Smooth muscle cell (in vitro differentiated cells): Measurements from ENCODE around the gene NIF3L1. TPM values are rescaled to one million over a fixed set of nuclear protein-coding genes. Genes with fewer than 3 reads are reported as not detected.
A peak's percentile ranks its signal among the peaks of the same experiment; 100 is the strongest.

Source experiments
- DNase-seq: peaks from one replicate; lab custom pipeline; 2025; ENCODE audit not compliant: unreplicated experiment; lab: John Stamatoyannopoulos, UW
- H2AFZ ChIP-seq: fragments of 200-600 bp; sonication (generic); 2 replicates; pipeline ENCODE4 v1.6.0; 2016; ENCODE audit warnings: antibody characterized with exemption, low read depth, mild to moderate bottlenecking
- H3F3A ChIP-seq: fragments of 200-600 bp; sonication (generic); 2 replicates; pipeline ENCODE4 v1.6.0; 2017; ENCODE audit warnings: antibody characterized with exemption, low read depth
- H3K27ac ChIP-seq: fragments of 200-600 bp; sonication (generic); 2 replicates; pipeline ENCODE4 v1.5.1; 2016; ENCODE audit warnings: low read depth, mild to moderate bottlenecking
- H3K27me3 ChIP-seq: fragments of 200-600 bp; sonication (generic); 2 replicates; pipeline ENCODE4 v1.6.1; 2016; ENCODE audit warnings: low read depth, mild to moderate bottlenecking
- H3K36me3 ChIP-seq: fragments of 200-600 bp; sonication (generic); 2 replicates; pipeline ENCODE4 v1.5.1; 2016; ENCODE audit warnings: low read depth
- H3K4me1 ChIP-seq: fragments of 200-600 bp; sonication (generic); 2 replicates; pipeline ENCODE4 v1.5.1; 2016; ENCODE audit warnings: low read depth
- H3K4me2 ChIP-seq: fragments of 200-600 bp; sonication (generic); 2 replicates; pipeline ENCODE4 v1.6.0; 2016; ENCODE audit warnings: mild to moderate bottlenecking
- H3K4me3 ChIP-seq: fragments of 200-600 bp; sonication (generic); 2 replicates; pipeline ENCODE4 v1.5.1; 2016; ENCODE audit warnings: mild to moderate bottlenecking
- H3K79me2 ChIP-seq: fragments of 200-600 bp; sonication (generic); 2 replicates; pipeline ENCODE4 v1.6.0; 2016; ENCODE audit warnings: low read depth, mild to moderate bottlenecking
- H3K9ac ChIP-seq: fragments of 200-600 bp; sonication (generic); 2 replicates; pipeline ENCODE4 v1.6.0; 2016; ENCODE audit warnings: low read depth
- H3K9me3 ChIP-seq: fragments of 200-600 bp; sonication (generic); replicated peaks from 2 replicates; pipeline ENCODE4 v1.5.1; 2016; ENCODE audit warnings: low read depth
- H4K20me1 ChIP-seq: fragments of 200-600 bp; sonication (generic); 2 replicates; pipeline ENCODE4 v1.6.0; 2016; ENCODE audit warnings: low read depth
- WGBS: methylation state at CpG from one replicate; pipeline ENCODE4 v1.1.7; 2016; ENCODE audit warnings: low lambda C conversion rate; 5-methylcytosine and 5-hydroxymethylcytosine counted together
- polyA plus RNA-seq: library from polyadenylated mRNA; unstranded; fragments of >200 nt; fragmentation: Nextera tagmentation; extraction: Ambion mirVana; gene quantifications from 2 replicates; pipeline ENCODE4 v1.2.1, GENCODE V29; 2016
- total RNA-seq: library from RNA; depleted of rRNA; stranded (reverse); fragments of >200 nt; gene quantifications from 2 replicates; pipeline ENCODE4 v1.2.3, GENCODE V29; 2014
- TF ChIP-seq, protein P1 (sequence below): fragments of 200-600 bp; sonication (generic); IDR thresholded peaks from 2 replicates; pipeline ENCODE4 v1.5.1; 2017; ENCODE audit warnings: borderline replicate concordance, mild to moderate bottlenecking, antibody characterized with exemption; ENCODE audit not compliant: insufficient read depth, poor library complexity, severe bottlenecking

The NIF3L1 gene
- total and polyA plus RNA-seq, 2 experiments from 2014 or later = 22.3 to 39.7 TPM

DNA sequence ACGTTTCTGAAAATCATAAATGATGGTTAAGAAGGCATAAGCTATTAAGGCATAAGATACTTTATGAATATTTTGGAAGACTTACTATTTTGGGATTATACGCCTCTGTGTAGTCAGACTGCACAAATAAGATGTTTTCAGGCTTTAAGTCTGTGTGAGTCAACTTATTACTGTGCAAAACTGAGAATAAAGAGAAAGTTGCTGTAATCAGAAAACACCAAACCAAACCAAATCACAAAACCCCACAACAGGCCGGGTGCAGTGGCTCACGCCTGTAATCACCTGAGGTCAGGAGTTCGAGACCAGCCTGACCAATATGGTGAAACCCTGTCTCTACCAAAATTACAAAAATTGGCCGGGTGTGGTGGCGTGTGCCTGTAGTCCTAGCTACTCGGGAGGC, 32.4 kb upstream of the NIF3L1 start:
- Histone ChIP-seq H3K79me2 (peaks cover 61% of the 10 kb centered on the region), H4K20me1 (peaks cover 100% of the 10 kb centered on the region), H3K9ac (no peak overlapping the region), H3K9me3 (no peaks in the 10 kb centered on the region), H3F3A (peaks cover 63% of the 10 kb centered on the region), H3K27me3 (no peaks in the 10 kb centered on the region), H3K4me1 (peaks cover 21% of the 10 kb centered on the region), H3K4me2 (no peak overlapping the region), H3K27ac (no peak overlapping the region), H3K36me3 (peaks cover 66% of the 10 kb centered on the region), H3K4me3 (no peak overlapping the region), H2AFZ (no peak overlapping the region)
- no peak for DNase-seq
- 96% methylated on average over 8 of the region's 8 CpGs for WGBS
- TF ChIP-seq, protein P1, sequence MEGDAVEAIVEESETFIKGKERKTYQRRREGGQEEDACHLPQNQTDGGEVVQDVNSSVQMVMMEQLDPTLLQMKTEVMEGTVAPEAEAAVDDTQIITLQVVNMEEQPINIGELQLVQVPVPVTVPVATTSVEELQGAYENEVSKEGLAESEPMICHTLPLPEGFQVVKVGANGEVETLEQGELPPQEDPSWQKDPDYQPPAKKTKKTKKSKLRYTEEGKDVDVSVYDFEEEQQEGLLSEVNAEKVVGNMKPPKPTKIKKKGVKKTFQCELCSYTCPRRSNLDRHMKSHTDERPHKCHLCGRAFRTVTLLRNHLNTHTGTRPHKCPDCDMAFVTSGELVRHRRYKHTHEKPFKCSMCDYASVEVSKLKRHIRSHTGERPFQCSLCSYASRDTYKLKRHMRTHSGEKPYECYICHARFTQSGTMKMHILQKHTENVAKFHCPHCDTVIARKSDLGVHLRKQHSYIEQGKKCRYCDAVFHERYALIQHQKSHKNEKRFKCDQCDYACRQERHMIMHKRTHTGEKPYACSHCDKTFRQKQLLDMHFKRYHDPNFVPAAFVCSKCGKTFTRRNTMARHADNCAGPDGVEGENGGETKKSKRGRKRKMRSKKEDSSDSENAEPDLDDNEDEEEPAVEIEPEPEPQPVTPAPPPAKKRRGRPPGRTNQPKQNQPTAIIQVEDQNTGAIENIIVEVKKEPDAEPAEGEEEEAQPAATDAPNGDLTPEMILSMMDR = no peak

DNA sequence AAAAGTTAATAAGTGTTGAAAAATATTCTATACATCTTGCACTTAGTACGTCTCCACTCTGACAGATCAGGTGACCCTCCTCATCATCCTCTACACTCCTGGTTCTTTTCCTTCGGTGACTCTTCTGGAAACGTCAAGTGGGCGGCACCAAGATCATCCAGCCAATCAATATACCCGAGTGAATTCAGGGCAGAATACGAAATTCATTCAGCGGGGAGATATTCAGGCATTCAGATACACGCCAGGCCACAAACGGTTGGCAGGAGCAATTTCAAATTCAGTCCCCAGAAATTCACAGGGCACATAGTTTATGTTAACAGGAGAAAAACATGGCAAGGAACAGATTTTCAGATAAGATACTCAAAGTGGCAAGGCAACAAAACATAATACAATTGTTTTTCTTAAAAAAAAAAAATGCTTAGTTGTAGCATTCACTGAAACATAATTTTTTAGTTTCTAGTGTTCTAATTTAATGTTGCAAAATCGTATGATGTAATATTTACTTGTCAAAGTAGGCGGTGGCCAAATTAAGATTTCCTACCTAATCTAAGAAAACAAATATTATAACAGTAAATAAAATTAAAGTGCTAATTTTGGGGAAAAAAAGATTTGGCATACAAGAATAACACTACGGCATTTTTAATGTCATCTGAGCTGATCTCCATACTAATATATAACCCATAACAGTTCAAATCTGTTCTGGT, 28.9 kb upstream of the NIF3L1 start:
- 91% methylated on average over 12 of the region's 12 CpGs for WGBS
- H2AFZ ChIP-seq = no peak overlapping the region
- H4K20me1 ChIP-seq = peaks cover 85% of the 10 kb centered on the region
- TF ChIP-seq, protein P1 = no peak
- H3K27ac ChIP-seq = peak overlapping the region; percentile 100
- H3K36me3 ChIP-seq = peaks cover 42% of the 10 kb centered on the region
- H3K9me3 ChIP-seq = no peaks in the 10 kb centered on the region
- H3F3A ChIP-seq = peaks cover 37% of the 10 kb centered on the region
- H3K4me3 ChIP-seq = peak overlapping the region; percentile 99
- H3K27me3 ChIP-seq = no peaks in the 10 kb centered on the region
- peaks cover 83% of the 10 kb centered on the region for H3K79me2 ChIP-seq
- peak overlapping the region; percentile 90 for H3K4me2 ChIP-seq
- DNase-seq = no peak
- H3K9ac ChIP-seq = no peak overlapping the region
- peaks cover 30% of the 10 kb centered on the region for H3K4me1 ChIP-seq

DNA sequence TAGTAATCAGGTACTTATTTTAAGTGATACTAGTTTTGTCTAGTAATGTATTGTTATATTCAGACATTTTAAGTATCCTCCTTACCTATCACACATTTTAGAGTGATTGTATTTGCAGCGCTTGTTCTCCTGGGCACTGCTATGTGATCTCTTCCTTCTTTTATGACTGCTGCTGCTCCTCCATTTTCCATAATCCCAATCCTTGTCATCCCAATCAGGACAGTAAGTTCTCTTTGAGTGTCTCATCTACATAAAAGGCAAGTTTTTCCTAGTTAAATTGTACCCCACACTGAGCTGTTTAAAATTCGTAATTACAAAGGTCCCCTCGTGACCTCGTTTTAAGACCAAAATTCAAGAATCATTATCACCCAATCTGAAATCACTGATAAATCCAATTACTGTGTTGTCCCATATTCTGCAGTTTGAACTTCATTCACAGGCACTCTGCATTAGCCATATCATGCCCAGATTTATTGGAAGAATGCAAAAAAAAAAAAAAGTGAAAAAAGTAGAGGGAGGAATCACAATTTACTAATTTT, 27.5 kb upstream of the NIF3L1 start:
- Histone ChIP-seq H3K4me1 (peaks cover 30% of the 10 kb centered on the region), H3K4me3 (peak overlapping the region; percentile 99), H3K9me3 (no peaks in the 10 kb centered on the region), H3K27ac (peak overlapping the region; percentile 100), H4K20me1 (peaks cover 70% of the 10 kb centered on the region), H3K79me2 (peaks cover 76% of the 10 kb centered on the region), H3F3A (peaks cover 26% of the 10 kb centered on the region), H3K4me2 (peak overlapping the region; percentile 90), H3K36me3 (peaks cover 35% of the 10 kb centered on the region), H3K27me3 (no peaks in the 10 kb centered on the region), H2AFZ (no peak overlapping the region), H3K9ac (peak overlapping the region; percentile 100)
- TF ChIP-seq, protein P1 = no peak
- WGBS = 49% methylated on average over 4 of the region's 4 CpGs
- DNase-seq = no peak

DNA sequence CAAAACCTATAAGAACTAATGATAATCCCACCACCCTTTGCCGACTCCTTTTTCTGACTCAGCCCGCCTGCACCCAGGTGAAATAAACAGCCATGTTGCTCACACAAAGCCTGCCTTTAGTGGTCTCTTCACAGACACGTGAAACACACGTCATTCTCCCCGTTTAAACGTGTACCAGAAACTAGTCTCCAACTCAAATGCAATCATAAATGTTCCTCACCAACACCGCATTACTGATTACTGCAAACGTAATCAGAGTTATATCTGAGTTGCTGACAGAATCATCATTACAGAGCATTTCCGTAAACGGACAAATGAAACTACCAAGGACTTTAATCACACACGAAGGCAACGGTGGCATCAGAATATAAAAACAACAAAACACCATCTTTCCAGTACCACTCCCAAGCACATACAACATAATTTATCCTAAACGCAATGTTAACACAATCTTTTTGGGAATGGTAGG, 26.6 kb upstream of the NIF3L1 start:
- Histone ChIP-seq H3K9ac (peak overlapping the region; percentile 100), H3K4me1 (peaks cover 30% of the 10 kb centered on the region), H3K79me2 (peaks cover 67% of the 10 kb centered on the region), H3K9me3 (no peaks in the 10 kb centered on the region), H3F3A (peaks cover 17% of the 10 kb centered on the region), H3K27ac (peak overlapping the region; percentile 100), H3K36me3 (peaks cover 26% of the 10 kb centered on the region), H2AFZ (no peak overlapping the region), H4K20me1 (peaks cover 62% of the 10 kb centered on the region), H3K27me3 (no peaks in the 10 kb centered on the region), H3K4me2 (peak overlapping the region; percentile 90), H3K4me3 (peak overlapping the region; percentile 99)
- TF ChIP-seq, protein P1 = no peak
- no peak for DNase-seq
- WGBS = under 1% methylated on average over 13 of the region's 13 CpGs
